Endothelial cell of umbilical vein (primary cell): ENCODE measurements around the gene WEE2. TPM values are rescaled to one million over a fixed set of nuclear protein-coding genes. Genes with fewer than 3 reads are reported as not detected.

Experiments
- BruUV-seq: library from RNA; stranded (reverse); fragments of 400-500 nt; replicated peaks from 2 replicates; lab custom pipeline; 2021; lab: Mats Ljungman, UMichigan
- CTCF ChIA-PET: fragments of 300-600, 350-600 bp; sonication (Branson Sonifier 250); formaldehyde crosslinking; loops from one replicate; lab custom pipeline; 2021; ENCODE audit warnings: antibody characterized with exemption, inconsistent platforms; lab: Charles Lee
- POLR2A ChIA-PET: fragments of 300-600, 350-600 bp; sonication (Branson Sonifier 250); formaldehyde crosslinking; loops from one replicate; lab custom pipeline; 2021; ENCODE audit warnings: antibody characterized with exemption, inconsistent platforms; lab: Charles Lee
- DNase-seq: peaks from one replicate; pipeline ENCODE4 v3.0.0-alpha.2; 2011; ENCODE audit warnings: low read depth, low spot score
- FAIRE-seq: peaks from 2 replicates; lab custom pipeline; 2011; peaks lifted over from hg19 to GRCh38; lab: Jason Lieb, UNC
- H2AFZ ChIP-seq: 2 replicates; pipeline ENCODE4 v1.6.0; 2012; ENCODE audit warnings: low read depth, low read length, control low read depth, inconsistent platforms
- H3K27ac ChIP-seq: 2 replicates; pipeline ENCODE4 v1.5.1; 2011; ENCODE audit warnings: low read depth, mild to moderate bottlenecking, control low read depth, low read length, moderate library complexity; ENCODE audit not compliant: insufficient read depth
- H3K27me3 ChIP-seq, 2 experiments: 2 replicates each; pipeline versions ENCODE4 v1.6.0 to v1.6.1; 2011; ENCODE audit warnings: low read length in 2 of 2, mixed read lengths in 1 of 2; ENCODE audit not compliant: control insufficient read depth in 2 of 2, insufficient read depth in 2 of 2
- H3K36me3 ChIP-seq, 2 experiments: 2 replicates in 1 of 2; 3 replicates in 1 of 2; pipeline ENCODE4 v1.5.1; 2011; ENCODE audit warnings: low read length in 2 of 2, mild to moderate bottlenecking in 1 of 2, moderate library complexity in 1 of 2; ENCODE audit not compliant: control insufficient read depth in 2 of 2, insufficient read depth in 2 of 2; ENCODE audit errors: extremely low read depth in 1 of 2
- H3K4me1 ChIP-seq: 3 replicates; pipeline ENCODE4 v1.5.1; 2011; ENCODE audit warnings: mild to moderate bottlenecking, low read length; ENCODE audit not compliant: control insufficient read depth, insufficient read depth; ENCODE audit errors: extremely low read depth
- H3K4me2 ChIP-seq: 2 replicates; pipeline ENCODE4 v1.6.1; 2011; ENCODE audit warnings: low read length, control low read depth, mixed read lengths; ENCODE audit not compliant: insufficient read depth
- H3K4me3 ChIP-seq, 3 experiments: fragments of 200-600 bp in 1 of 3; sonication (generic), shearing (Covaris generic) in 1 of 3; replicated peaks in 1 of 3; 2 replicates each; pipeline ENCODE4 v1.5.1; 2011 to 2016; ENCODE audit warnings: control low read depth in 3 of 3, low read length in 3 of 3, mild to moderate bottlenecking in 2 of 3, inconsistent platforms in 1 of 3, low read depth in 1 of 3, moderate library complexity in 1 of 3; ENCODE audit not compliant: insufficient read depth in 1 of 3
- H3K79me2 ChIP-seq: 2 replicates; pipeline ENCODE4 v1.6.0; 2012; ENCODE audit warnings: low read length, inconsistent platforms; ENCODE audit not compliant: control insufficient read depth, insufficient read depth
- H3K9ac ChIP-seq: replicated peaks from 2 replicates; pipeline ENCODE3; 2011; ENCODE audit warnings: low read length, control low read depth; ENCODE audit not compliant: insufficient read depth; ENCODE audit errors: extremely low read depth
- H3K9me1 ChIP-seq: replicated peaks from 3 replicates; pipeline ENCODE4 v1.6.0; 2011; ENCODE audit warnings: mild to moderate bottlenecking, low read length; ENCODE audit not compliant: control insufficient read depth, insufficient read depth; ENCODE audit errors: extremely low read depth
- H3K9me3 ChIP-seq: replicated peaks from 2 replicates; pipeline ENCODE4 v1.5.1; 2012; ENCODE audit warnings: low read length, inconsistent platforms; ENCODE audit not compliant: control insufficient read depth, insufficient read depth
- H4K20me1 ChIP-seq: replicated peaks from 2 replicates; pipeline ENCODE3; 2011; ENCODE audit warnings: mild to moderate bottlenecking, low read length; ENCODE audit not compliant: control insufficient read depth, insufficient read depth; ENCODE audit errors: extremely low read depth
- CTCF ChIP-seq, 2 donors: IDR thresholded peaks; 1 replicate in 1 of 2; 2 replicates in 1 of 2; pipeline ENCODE4 v1.5.1; 2011; ENCODE audit warnings: low read length in 2 of 2, mild to moderate bottlenecking in 2 of 2, moderate library complexity in 2 of 2, control low read depth in 1 of 2, inconsistent platforms in 1 of 2, low read depth in 1 of 2; ENCODE audit not compliant: insufficient read depth in 1 of 2; ENCODE audit errors: extremely low read depth in 1 of 2
- EZH2 ChIP-seq: IDR thresholded peaks from 2 replicates; pipeline ENCODE4 v1.6.1; 2012; ENCODE audit warnings: borderline replicate concordance, low read depth, mild to moderate bottlenecking, moderate library complexity, low read length, inconsistent platforms; ENCODE audit not compliant: severe bottlenecking
- FOS ChIP-seq: IDR thresholded peaks from 2 replicates; pipeline ENCODE4 v1.6.1; 2011; ENCODE audit warnings: mild to moderate bottlenecking, low read length, moderate library complexity, borderline replicate concordance; ENCODE audit not compliant: insufficient read depth
- GATA2 ChIP-seq: IDR thresholded peaks from 2 replicates; pipeline ENCODE4 v1.7.0; 2011; ENCODE audit warnings: low read depth, mild to moderate bottlenecking, moderate library complexity, mixed read lengths, low read length; ENCODE audit not compliant: insufficient read length, insufficient read depth
- JUN ChIP-seq: IDR thresholded peaks from 2 replicates; pipeline ENCODE4 v1.6.1; 2011; ENCODE audit warnings: borderline replicate concordance, low read depth; ENCODE audit not compliant: insufficient read length, insufficient read depth
- MYC ChIP-seq: IDR thresholded peaks from one replicate; pipeline ENCODE4 v1.6.1; 2011; ENCODE audit warnings: mild to moderate bottlenecking, low read depth, low read length
- POLR2A ChIP-seq: IDR thresholded peaks from 2 replicates; pipeline ENCODE4 v1.6.1; 2012; ENCODE audit warnings: low read depth, mild to moderate bottlenecking, control low read depth, low read length
- POLR2AphosphoS5 ChIP-seq: IDR thresholded peaks from 2 replicates; pipeline ENCODE4 v1.6.1; 2012; ENCODE audit warnings: low read depth, mild to moderate bottlenecking, control low read depth, low read length, moderate library complexity; ENCODE audit not compliant: insufficient read depth
- dilution Hi-C: fragments of 300-500 bp; cut with MboI; formaldehyde crosslinking; loops from one replicate; pipeline ENCODE4 v1.15.0; 2019; ENCODE audit warnings: low sequenced_read_pairs; ENCODE audit not compliant: extremely low pct_ligation_motif_present
- intact Hi-C: fragments of 100-400 bp; cut with micrococcal nuclease; formaldehyde crosslinking; loops from one replicate; pipeline ENCODE4 v1.10.0; 2022
- polyA plus RNA-seq, 4 experiments: library from polyadenylated mRNA; depleted of rRNA in 3 of 4; stranded (reverse) in 3 of 4; unstranded in 1 of 4; fragments of >200 nt; gene quantifications; 2 replicates each; pipeline versions ENCODE4 v1.2.1 to v1.2.3, GENCODE V29; 2011 to 2012; ENCODE audit warnings: missing spikeins in 1 of 4
- total RNA-seq: library from RNA; stranded (reverse); gene quantifications from 2 replicates; pipeline ENCODE4 v1.2.3, GENCODE V29; 2021
- TF ChIP-seq, protein P1 (sequence below): IDR thresholded peaks from 2 replicates; pipeline ENCODE4 v1.6.1; 2011; ENCODE audit not compliant: insufficient read depth, insufficient read length

The WEE2 gene
- total and polyA plus RNA-seq, 2 donors (not counting 3 experiments of a cell fraction or from before 2014, with no cell fraction given): not detected

GRCh38 chr7:141742229-141742628 is 34.1 kb downstream of the WEE2 start:
- no peaks in the 10 kb centered on the region for H3K9me3 ChIP-seq
- no peak overlapping the region for H3K27ac ChIP-seq
- H3K79me2 ChIP-seq: peaks cover 36% of the 10 kb centered on the region
- no peaks in the 10 kb centered on the region for H3K27me3 ChIP-seq
- no peak for DNase-seq
- H3K9me1 ChIP-seq: no peaks in the 10 kb centered on the region
- no peak overlapping the region for H3K4me2 ChIP-seq
- no peak overlapping the region for H3K4me3 ChIP-seq
- H3K36me3 ChIP-seq: peaks cover 19 to 28% of the 10 kb centered on the region in 2 experiments
- BruUV-seq: no TSS peak
- TF ChIP-seq POLR2AphosphoS5 (no peak), MYC (no peak), POLR2A (no peak), GATA2 (no peak), FOS (no peak), JUN (no peak), CTCF (IDR thresholded peaks at IDR 0.05; ENCODE audit: extremely low read depth in 1 of 2, insufficient read depth in 1 of 2, low read depth in 1 of 2, low read length in 2 of 2) (no peak), EZH2 (no peak)
- TF ChIP-seq, protein P1, sequence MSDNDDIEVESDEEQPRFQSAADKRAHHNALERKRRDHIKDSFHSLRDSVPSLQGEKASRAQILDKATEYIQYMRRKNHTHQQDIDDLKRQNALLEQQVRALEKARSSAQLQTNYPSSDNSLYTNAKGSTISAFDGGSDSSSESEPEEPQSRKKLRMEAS: no peak
- H3K9ac ChIP-seq: no peak overlapping the region
- H2AFZ ChIP-seq: no peak overlapping the region
- dilution Hi-C loops (no loop called here), intact Hi-C loops (no loop called here)
- no peaks in the 10 kb centered on the region for H4K20me1 ChIP-seq
- peaks cover 14% of the 10 kb centered on the region for H3K4me1 ChIP-seq
- ChIA-PET CTCF (interaction anchor here (1.7 kb wide), 1 partner anchor 44 kb away, joined by 9 read pairs; no protein-coding TSS in a partner anchor), POLR2A (no interaction called here)
- FAIRE-seq: no peak
